ENCODE measurements around the gene WDR48. TPM values are rescaled to one million over a fixed set of nuclear protein-coding genes. Genes with fewer than 3 reads are reported as not detected.

The WDR48 gene
- total RNA-seq, 1 donor from 2014 or later, result 30.9 TPM

- intact Hi-C loops (cut with micrococcal nuclease), result no loop called here
These were observed 48.7 kb downstream of the WDR48 start for GRCh38 chr3:39100500-39100886.

- intact Hi-C loops (cut with micrococcal nuclease), result loop anchor here (1.0 kb wide), 1 partner anchor 187 kb away; no protein-coding TSS in a partner anchor
These were observed 49.3 kb downstream of the WDR48 start for GRCh38 chr3:39101022-39101689.

GRCh38 chr3:39102504-39103323 lies 50.9 kb downstream of the WDR48 start:
- intact Hi-C loops (cut with micrococcal nuclease), result no loop called here

- intact Hi-C loops (cut with micrococcal nuclease), result no loop called here
These were observed 51.5 kb downstream of the WDR48 start for GRCh38 chr3:39103324-39103693.

- intact Hi-C loops (cut with micrococcal nuclease), result no loop called here
These were observed 52.2 kb downstream of the WDR48 start for GRCh38 chr3:39103791-39104552.

- intact Hi-C loops (cut with micrococcal nuclease), result no loop called here
These were observed 53.3 kb downstream of the WDR48 start for GRCh38 chr3:39104961-39105686.

- intact Hi-C loops (cut with micrococcal nuclease), result loop anchor here (2.0 kb wide), 3 partner anchors 53 to 277 kb away; partner anchors contain the start of genes SLC25A38 and WDR48
These were observed 53.9 kb downstream of the WDR48 start for GRCh38 chr3:39105687-39106063.

GRCh38 chr3:39106281-39106811 lies 54.5 kb downstream of the WDR48 start:
- intact Hi-C loops (cut with micrococcal nuclease), result loop anchor here (2.0 kb wide), 3 partner anchors 54 to 276 kb away; partner anchors contain the start of genes SLC25A38 and WDR48

GRCh38 chr3:39106851-39107387 lies 55.1 kb downstream of the WDR48 start:
- intact Hi-C loops (cut with micrococcal nuclease), result loop anchor here (1.0 to 2.0 kb wide), 4 partner anchors 41 to 276 kb away; partner anchors contain the start of genes SLC25A38 and WDR48

- intact Hi-C loops (cut with micrococcal nuclease), result loop anchor here (1.0 to 2.0 kb wide), 6 partner anchors 41 to 299 kb away; partner anchors contain the start of genes RPSA, SLC25A38 and WDR48
These were observed 55.8 kb downstream of the WDR48 start, which contains the start of the genes GORASP1 and TTC21A for GRCh38 chr3:39107388-39108199. TSS of gene GORASP1 (minus strand) at chr3:39107627. CDS start at chr3:39107541, 86 bp downstream. TSS of gene TTC21A (plus strand) at chr3:39107680. CDS start at chr3:39107838, 158 bp downstream.

GRCh38 chr3:39108200-39108710 lies 56.4 kb downstream of the WDR48 start:
- intact Hi-C loops (cut with micrococcal nuclease), result loop anchor here (2.0 kb wide), 2 partner anchors 181 to 299 kb away; partner anchors contain the start of gene RPSA

- intact Hi-C loops (cut with micrococcal nuclease), result loop anchor here (2.0 kb wide), 2 partner anchors 180 to 298 kb away; partner anchors contain the start of gene RPSA
These were observed 57.3 kb downstream of the WDR48 start for GRCh38 chr3:39109086-39109485.

GRCh38 chr3:39110041-39110639 lies 58.3 kb downstream of the WDR48 start:
- intact Hi-C loops (cut with micrococcal nuclease), result no loop called here

GRCh38 chr3:39112113-39112512 lies 60.3 kb downstream of the WDR48 start:
- intact Hi-C loops (cut with micrococcal nuclease), result no loop called here

- intact Hi-C loops (cut with micrococcal nuclease), result no loop called here
These were observed 60.7 kb downstream of the WDR48 start for GRCh38 chr3:39112535-39112934.

GRCh38 chr3:39113291-39113690 lies 61.5 kb downstream of the WDR48 start:
- intact Hi-C loops (cut with micrococcal nuclease), result no loop called here

GRCh38 chr3:39114456-39114855 lies 62.6 kb downstream of the WDR48 start:
- intact Hi-C loops (cut with micrococcal nuclease), result no loop called here

GRCh38 chr3:39115870-39116269 lies 64.1 kb downstream of the WDR48 start:
- intact Hi-C loops (cut with micrococcal nuclease), result no loop called here

Data from T-helper 2 cell treated with Interferon-gamma antibody and Interleukin-4, amounts not matched to agents 100 ng/mL and 5 ng/mL, for 36 hours (primary cell).